NK-92 (cell line): Measurements from ENCODE around the gene ESPNL.
"Not testable (repeated sequence)": the region's sequence is repeated elsewhere in the genome, so short reads cannot be mapped to it uniquely, and the experiment has no call there.

ENCODE experiments used
- DNase-seq: peaks from one replicate; lab custom pipeline; 2025; ENCODE audit not compliant: unreplicated experiment; lab: John Stamatoyannopoulos, UW

The ESPNL gene

DNA sequence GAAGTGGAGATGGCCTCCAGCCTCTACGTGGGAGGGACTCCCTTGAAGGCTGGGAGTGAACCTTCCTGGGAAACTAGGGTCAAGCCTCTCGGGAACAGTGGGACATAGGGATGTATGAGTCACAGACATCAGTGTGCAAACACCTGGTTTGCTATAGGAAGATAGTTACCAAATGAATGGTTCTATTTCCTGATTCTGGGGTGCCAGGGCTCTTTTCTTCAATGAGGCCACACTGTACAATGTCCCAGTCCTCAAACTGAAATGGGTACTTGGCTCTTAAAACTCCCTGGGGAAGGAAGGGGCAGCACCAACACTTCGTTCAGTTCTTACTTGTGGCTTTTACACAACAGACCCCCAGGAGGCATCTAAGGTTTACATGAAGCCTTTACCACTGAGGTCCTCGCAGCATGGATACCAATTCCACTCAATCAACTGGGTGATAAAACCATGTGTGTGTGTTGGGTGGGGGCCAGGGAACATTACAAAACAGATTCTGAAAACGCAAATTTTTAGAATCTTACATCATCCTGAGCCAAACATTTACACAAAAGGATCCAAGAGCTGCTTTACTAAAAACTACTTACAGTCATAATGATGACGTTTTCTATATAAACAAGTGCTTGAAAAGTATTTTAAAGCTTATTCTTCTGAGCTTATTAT, 69.0 kb downstream of the ESPNL start:
- DNase-seq, result no peak

DNA sequence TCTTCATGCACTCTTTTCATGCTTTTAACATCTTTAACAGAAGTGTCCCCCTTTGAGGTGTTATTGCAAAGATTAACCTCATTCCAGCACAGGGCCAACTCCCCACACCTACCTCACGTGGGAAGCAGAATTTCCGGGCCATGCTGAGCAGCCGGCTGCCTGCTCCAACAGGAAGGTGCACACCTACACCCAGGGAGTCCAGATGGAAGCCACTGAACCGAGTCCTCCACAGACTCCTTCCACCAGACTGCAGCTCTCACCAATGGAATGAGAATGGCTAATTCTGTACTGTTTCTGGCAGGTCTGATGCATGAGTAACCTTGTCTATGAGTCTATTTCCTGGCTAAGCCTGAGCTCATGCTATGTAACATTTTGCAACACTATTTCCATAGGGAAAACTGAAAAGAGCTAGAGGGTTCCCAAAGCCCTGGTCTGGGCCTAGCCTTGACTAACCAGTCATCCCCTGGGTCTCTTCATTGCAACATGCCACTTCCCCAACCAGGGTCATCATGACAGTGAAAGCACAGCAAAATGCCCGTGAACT, 69.6 kb downstream of the ESPNL start:
- no peak for DNase-seq

DNA sequence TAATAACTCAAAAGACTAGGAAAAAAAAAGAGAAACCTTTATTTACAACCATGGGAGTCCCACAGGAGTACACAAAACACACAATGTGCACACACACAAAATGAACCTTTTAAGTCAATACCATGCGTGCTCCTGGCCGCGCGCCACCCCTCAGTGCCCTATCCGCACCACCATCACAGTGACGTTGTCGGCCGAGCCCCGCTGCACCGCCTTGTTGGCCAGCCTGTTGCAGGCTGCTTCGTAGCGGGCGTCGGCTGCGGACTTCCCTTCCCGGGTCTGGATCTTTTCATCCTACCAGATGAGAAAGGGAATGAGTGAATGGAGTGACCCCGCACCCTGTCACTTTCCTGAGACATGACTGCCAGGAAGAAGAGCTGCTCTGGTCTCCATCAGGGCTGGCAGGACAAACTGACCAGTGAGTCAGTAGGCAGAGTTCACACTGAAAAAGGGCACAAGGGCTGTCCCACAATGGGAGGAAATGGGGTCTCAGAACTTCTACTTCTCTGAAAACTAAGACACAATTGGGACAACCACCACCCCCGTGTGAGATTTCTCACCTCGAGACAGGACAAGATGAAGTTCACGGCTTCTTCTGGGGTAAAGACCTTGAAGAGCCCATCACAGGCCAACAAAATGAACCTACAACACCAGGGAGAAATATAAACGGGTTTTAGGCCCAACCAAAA, 70.4 kb downstream of the ESPNL start:
- DNase-seq, result no peak

DNA sequence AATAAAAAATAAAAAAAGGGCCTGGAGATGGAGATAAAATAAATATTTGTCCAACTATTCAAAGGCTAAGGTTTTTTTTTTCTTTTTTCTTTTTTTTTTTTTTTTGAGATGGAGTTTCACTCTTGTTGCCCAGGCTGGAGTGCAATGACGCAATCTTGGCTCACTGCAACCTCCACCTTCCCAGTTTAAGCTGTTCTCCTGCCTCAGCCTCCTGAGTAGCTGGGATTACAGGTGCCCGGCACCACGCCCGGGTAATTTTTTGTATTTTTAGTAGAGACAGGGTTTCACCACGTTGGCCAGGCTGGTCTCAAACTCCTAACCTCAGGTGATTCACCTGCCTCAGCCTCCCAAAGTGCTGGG, 70.9 kb downstream of the ESPNL start:
- not testable (repeated sequence) for DNase-seq

DNA sequence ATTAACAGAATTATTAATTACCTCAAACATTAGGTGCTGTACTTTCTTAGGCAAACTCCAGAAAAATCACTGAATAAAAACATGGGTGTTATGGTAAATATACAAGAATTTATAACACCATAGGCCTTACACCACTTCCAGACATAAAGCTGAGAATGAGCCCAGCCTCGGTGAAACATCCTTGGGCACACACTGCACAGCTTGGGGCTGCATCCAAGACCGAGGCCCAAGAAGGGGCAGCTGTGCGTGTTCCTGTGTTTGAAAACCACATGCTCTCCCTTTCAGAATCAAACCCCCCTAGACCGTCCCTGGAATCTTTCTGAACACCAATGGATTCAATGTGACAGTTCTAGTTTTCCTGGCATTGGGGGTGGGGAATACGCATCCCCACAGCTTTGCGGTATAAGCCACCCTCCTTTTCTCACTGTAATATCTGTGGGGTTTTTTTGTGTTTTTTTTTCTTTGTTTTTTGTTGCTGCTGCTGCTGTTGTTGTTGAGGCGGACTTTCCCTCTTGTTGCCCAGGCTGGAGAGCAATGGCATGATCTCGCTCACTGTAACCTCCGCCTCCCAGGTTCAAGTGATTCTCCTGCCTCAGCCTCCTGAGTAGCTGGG, 71.5 kb downstream of the ESPNL start:
- no peak for DNase-seq

DNA sequence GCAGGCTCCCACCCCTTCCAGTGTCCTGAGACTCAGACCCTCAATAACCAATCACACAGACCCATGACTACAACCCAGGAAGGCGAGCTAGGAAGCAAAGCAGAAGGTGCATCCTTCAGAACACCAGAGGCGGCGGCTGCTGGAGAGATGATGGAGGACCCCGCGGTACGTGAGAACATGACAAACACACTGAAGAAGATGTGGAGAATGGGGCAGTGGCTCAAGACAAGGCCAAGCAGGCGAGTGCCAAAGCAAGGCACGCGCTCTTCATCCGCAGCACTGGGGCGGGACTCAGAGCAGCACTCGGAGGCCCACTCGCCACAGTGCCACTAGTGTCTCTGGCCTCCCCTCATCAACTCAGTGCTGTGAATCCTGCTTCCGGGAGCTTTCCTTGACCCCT, 72.3 kb downstream of the ESPNL start:
- DNase-seq, result no peak

DNA sequence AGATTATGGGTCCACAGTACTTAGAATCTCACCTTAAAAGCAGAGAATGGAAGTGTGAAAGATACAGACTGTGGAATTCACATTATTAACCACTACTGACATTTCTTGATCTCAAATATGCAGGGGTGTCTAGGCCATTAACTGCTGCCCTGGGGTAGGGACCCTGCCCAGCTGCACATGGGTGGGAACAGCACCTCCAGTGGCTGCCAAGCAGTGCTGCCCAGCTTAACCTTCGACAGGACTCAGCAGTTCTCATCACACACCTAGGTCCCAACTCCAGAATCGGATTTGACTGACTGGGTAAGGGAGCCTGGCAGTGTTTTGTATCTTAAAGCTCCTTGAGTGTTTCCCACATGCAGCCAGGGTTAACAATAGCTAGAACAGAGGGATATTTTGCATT, 73.6 kb downstream of the ESPNL start:
- no peak for DNase-seq

DNA sequence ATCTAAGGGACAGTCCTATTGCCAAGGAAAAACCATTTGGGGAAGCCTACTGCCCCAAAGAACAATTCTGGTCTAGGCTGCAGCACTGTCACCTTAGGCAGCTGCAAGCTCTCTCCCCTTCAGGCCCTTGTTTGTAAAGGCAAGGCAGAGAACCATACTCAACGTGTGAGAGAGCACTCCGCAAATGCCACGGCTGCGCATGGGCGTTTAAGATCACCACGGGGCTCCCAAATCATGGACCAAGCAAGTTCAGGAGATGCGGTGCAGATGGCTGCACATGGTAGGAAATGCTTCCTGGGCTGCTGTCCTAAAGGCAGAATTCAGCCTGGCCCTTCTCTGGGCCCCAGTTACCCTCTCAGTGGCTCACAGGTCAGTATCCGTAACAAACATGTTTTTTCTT, 74.2 kb downstream of the ESPNL start:
- no peak for DNase-seq

DNA sequence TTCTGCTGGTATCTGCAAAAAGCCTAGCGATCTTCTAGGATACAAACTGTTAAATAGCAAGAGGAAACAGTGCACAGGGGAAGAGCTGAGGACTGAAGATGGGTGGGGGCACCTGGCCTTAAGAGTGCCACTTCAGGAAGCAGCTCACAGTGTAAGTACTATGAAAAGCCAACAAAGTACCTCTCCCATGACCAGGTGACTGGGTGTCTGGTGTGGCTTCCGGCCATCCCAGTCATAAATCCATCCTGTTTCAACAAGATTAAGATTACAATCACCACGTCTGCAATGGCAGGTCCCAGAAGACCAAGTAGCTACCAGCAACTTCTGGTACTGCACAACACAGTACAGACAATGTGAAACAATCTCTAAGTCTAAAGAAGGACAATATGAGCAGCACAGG, 74.6 kb downstream of the ESPNL start:
- DNase-seq, result no peak

DNA sequence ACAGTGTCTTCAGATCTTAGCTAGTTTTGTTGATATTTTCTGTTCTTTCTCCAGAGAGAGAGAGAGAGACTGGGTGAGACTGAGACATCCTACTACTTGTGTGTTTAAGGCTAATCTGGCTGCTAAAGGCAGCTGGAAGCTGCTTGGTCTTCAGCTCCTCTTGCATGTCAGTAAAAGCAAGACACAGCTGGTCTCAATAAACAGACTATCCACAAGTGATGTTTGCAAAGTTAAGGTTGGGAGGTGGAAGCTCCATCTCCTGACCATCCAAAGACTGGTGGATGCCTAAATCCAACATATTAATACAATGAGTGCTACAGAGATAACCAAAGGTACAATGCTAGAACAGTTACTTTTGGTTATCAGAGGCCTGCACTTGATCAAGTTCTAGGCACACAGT, 76.5 kb downstream of the ESPNL start:
- DNase-seq, result no peak

DNA sequence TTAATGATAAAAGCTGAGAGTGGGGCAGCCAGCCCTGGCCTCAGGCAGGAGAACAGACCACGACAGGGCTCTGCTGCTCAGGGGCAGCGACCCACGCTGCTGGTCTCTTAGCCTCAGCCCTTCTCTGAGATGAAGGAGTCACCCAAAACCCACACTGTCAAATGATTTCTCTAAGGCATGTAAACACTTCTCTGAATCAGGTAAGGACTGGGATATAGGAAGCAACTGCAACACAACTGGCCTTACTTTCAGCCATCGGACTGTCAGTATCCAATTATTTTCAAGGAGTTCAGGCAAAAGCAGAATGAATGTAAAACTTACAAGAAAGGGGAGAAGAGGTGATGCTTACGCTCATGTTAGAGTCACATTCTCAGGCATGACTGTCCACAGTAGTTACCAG, 80.4 kb downstream of the ESPNL start:
- no peak for DNase-seq

DNA sequence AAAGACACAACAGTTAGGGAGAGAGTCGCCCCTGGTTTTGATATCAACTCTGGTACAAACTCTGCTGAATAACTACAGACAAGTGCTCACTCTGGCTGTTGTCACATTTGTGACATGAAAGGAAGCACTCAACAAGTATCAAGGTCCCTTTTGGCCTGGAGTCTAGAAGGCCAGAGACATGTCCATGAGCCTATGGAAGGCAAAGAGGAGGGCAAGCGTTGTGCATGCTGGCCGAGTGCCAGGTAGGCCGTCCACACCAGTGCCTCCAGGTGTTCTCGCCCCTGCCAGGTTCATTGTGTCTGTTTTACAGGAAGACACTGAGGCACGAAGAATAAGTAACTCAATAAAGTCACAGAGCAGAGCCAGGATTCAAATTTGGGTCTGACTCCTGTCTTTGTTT, 82.2 kb downstream of the ESPNL start:
- no peak for DNase-seq
